ENCODE measurements around the gene PAK6.

PAK6 gene

GRCh38 chr15:40239693-40240618 lies 1.1 kb downstream of the PAK6 start:
- no peak for TF ChIP-seq CTCF (IDR thresholded peaks at IDR 0.05; ENCODE audit: low read depth, low read length)
- Histone ChIP-seq H3K27me3 (no peaks in the 10 kb centered on the region), H3K4me1 (no peaks in the 10 kb centered on the region; the same call in 1 of the 2 replicates), H3K4me3 (ENCODE audit: low read depth, low read length) (no peak overlapping the region), H3K36me3 (no peaks in the 10 kb centered on the region), H3K9me3 (no peaks in the 10 kb centered on the region)
- DNase-seq: no peak

- DNase-seq: no peak
- H3K27me3 ChIP-seq: no peaks in the 10 kb centered on the region
- H3K36me3 ChIP-seq: no peaks in the 10 kb centered on the region
- TF ChIP-seq CTCF (IDR thresholded peaks at IDR 0.05; ENCODE audit: low read depth, low read length): no peak
- no peaks in the 10 kb centered on the region; the same call in 1 of the 2 replicates for H3K4me1 ChIP-seq
- no peak overlapping the region for H3K4me3 ChIP-seq (ENCODE audit: low read depth, low read length)
- no peaks in the 10 kb centered on the region for H3K9me3 ChIP-seq
Observed at GRCh38 chr15:40240619-40241221, 1.9 kb downstream of the PAK6 start.

- DNase-seq: no peak
- Histone ChIP-seq H3K4me3 (ENCODE audit: low read depth, low read length) (no peak overlapping the region), H3K4me1 (no peaks in the 10 kb centered on the region; the same call in 1 of the 2 replicates), H3K36me3 (no peaks in the 10 kb centered on the region), H3K9me3 (no peaks in the 10 kb centered on the region), H3K27me3 (no peaks in the 10 kb centered on the region)
- no peak for TF ChIP-seq CTCF (IDR thresholded peaks at IDR 0.05; ENCODE audit: low read depth, low read length)
Observed at GRCh38 chr15:40241269-40242212, 2.7 kb downstream of the PAK6 start.

GRCh38 chr15:40242213-40242599 lies 3.3 kb downstream of the PAK6 start:
- TF ChIP-seq CTCF (IDR thresholded peaks at IDR 0.05; ENCODE audit: low read depth, low read length): no peak
- DNase-seq: no peak
- Histone ChIP-seq H3K36me3 (no peaks in the 10 kb centered on the region), H3K4me1 (no peaks in the 10 kb centered on the region; the same call in 1 of the 2 replicates), H3K4me3 (ENCODE audit: low read depth, low read length) (no peak overlapping the region), H3K9me3 (no peaks in the 10 kb centered on the region), H3K27me3 (no peaks in the 10 kb centered on the region)

- no peaks in the 10 kb centered on the region; the same call in 1 of the 2 replicates for H3K4me1 ChIP-seq
- H3K4me3 ChIP-seq (ENCODE audit: low read depth, low read length): no peak overlapping the region
- H3K27me3 ChIP-seq: no peaks in the 10 kb centered on the region
- no peaks in the 10 kb centered on the region for H3K9me3 ChIP-seq
- no peaks in the 10 kb centered on the region for H3K36me3 ChIP-seq
- TF ChIP-seq CTCF (IDR thresholded peaks at IDR 0.05; ENCODE audit: low read depth, low read length): no peak
- no peak for DNase-seq
Observed at GRCh38 chr15:40242601-40243000, 3.7 kb downstream of the PAK6 start.
